Vagina (tissue), 2 donors: ENCODE results near the gene SLC2A10. TPM values are rescaled to one million over a fixed set of nuclear protein-coding genes. Genes with fewer than 3 reads are reported as not detected.
A peak's percentile ranks its signal among the peaks of the same experiment; 100 is the strongest.
"Not testable (repeated sequence)": the region's sequence is repeated elsewhere in the genome, so short reads cannot be mapped to it uniquely, and the experiment has no call there.

ENCODE experiments used
- DNase-seq, 2 donors: peaks; one replicate each; pipeline ENCODE4 v3.0.0-alpha.2; 2017; ENCODE audit errors: extremely low spot score in 2 of 2
- H3K27ac ChIP-seq: fragments of 200-600 bp; sonication (generic); one replicate; pipeline ENCODE4 v1.5.1; 2019
- H3K27me3 ChIP-seq: fragments of 200-600 bp; sonication (generic); one replicate; pipeline ENCODE4 v1.5.1; 2019
- H3K36me3 ChIP-seq, 2 donors: fragments of 200-600 bp; sonication (generic); one replicate each; pipeline ENCODE4 v1.5.1; 2017 to 2019
- H3K4me1 ChIP-seq: fragments of 200-600 bp; sonication (generic); one replicate; pipeline ENCODE4 v1.5.1; 2019
- H3K4me3 ChIP-seq, 2 donors: fragments of 200-600 bp; sonication (generic); 1 replicate in 1 of 2; 2 replicates in 1 of 2; pipeline ENCODE4 v1.5.1; 2016 to 2019
- H3K9me3 ChIP-seq: fragments of 200-600 bp; sonication (generic); one replicate; pipeline ENCODE4 v1.5.1; 2019
- POLR2A ChIP-seq, 2 donors: fragments of 450-650 bp; IDR thresholded peaks; one replicate each; pipeline ENCODE4 v1.6.1; 2017; ENCODE audit warnings: antibody characterized with exemption in 2 of 2, mild to moderate bottlenecking in 2 of 2, moderate library complexity in 2 of 2
- POLR2AphosphoS5 ChIP-seq, 2 donors: sonication (generic); formaldehyde crosslinking; IDR thresholded peaks; one replicate each; pipeline ENCODE4 v1.9.0; 2017; ENCODE audit warnings: antibody characterized with exemption in 2 of 2, mild to moderate bottlenecking in 2 of 2, low read depth in 1 of 2; ENCODE audit not compliant: insufficient read depth in 1 of 2
- intact Hi-C: fragments of 100-400 bp; cut with DNase I; formaldehyde crosslinking; loops from one replicate; pipeline ENCODE4 v1.15.1; 2023
- total RNA-seq: library from RNA; depleted of rRNA; stranded (reverse); fragments of >200 nt; gene quantifications from one replicate; pipeline ENCODE4 v1.2.3, GENCODE V29; 2016
- TF ChIP-seq, protein P1 (sequence below), 3 experiments: fragments of 450-650 bp in 2 of 3; fragments of 200-600 bp in 1 of 3; sonication (generic) in 1 of 3; IDR thresholded peaks; one replicate each; pipeline ENCODE4 v1.5.1; 2017 to 2019; ENCODE audit warnings: antibody characterized with exemption in 3 of 3, mild to moderate bottlenecking in 2 of 3, moderate library complexity in 2 of 3

SLC2A10 gene
- total RNA-seq, 1 donor from 2014 or later: 21.6 TPM

DNA sequence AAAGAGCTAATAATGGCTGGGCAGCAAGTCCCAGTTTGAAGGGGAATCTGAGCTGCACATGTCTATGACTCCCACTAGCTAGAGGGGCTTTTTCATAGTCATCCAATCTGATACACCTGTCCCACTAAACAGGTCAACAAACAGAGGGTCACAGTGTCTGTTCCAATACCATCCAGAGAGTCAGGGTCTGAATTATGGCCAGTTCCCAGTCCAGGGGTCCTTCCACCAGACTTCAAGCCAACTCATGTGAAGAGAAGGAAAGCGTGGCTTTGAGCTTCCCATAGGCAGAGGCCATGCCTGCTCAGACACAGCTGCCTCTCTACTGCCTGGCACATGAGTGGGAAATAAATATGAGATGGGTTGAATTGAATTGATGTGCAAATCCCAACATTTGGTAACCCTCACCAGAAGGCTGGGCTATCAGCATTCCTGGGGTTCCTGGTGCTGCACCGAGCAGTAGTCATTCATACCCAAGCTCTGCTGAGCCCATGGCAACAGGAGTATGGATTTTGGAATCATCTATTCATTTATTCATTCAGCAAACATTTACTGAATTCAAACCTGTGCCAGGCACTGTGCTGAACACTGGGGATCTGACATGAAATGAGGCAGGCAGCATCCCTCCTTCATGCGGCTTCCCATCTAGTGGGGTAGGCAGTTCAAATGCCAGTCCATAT is 37.4 kb upstream of the SLC2A10 start:
- Histone ChIP-seq H3K4me1 (no peaks in the 10 kb centered on the region), H3K9me3 (no peaks in the 10 kb centered on the region), H3K36me3 (no peaks in the 10 kb centered on the region), H3K27ac (no peak overlapping the region), H3K4me3 (no peak overlapping the region), H3K27me3 (no peaks in the 10 kb centered on the region)
- intact Hi-C loops: no loop called here
- DNase-seq: no peak
- TF ChIP-seq, protein P1, sequence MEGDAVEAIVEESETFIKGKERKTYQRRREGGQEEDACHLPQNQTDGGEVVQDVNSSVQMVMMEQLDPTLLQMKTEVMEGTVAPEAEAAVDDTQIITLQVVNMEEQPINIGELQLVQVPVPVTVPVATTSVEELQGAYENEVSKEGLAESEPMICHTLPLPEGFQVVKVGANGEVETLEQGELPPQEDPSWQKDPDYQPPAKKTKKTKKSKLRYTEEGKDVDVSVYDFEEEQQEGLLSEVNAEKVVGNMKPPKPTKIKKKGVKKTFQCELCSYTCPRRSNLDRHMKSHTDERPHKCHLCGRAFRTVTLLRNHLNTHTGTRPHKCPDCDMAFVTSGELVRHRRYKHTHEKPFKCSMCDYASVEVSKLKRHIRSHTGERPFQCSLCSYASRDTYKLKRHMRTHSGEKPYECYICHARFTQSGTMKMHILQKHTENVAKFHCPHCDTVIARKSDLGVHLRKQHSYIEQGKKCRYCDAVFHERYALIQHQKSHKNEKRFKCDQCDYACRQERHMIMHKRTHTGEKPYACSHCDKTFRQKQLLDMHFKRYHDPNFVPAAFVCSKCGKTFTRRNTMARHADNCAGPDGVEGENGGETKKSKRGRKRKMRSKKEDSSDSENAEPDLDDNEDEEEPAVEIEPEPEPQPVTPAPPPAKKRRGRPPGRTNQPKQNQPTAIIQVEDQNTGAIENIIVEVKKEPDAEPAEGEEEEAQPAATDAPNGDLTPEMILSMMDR (IDR thresholded peaks at IDR 0.05): no peak
- TF ChIP-seq POLR2A (IDR thresholded peaks at IDR 0.05) (no peak), POLR2AphosphoS5 (IDR thresholded peaks at IDR 0.05; ENCODE audit: insufficient read depth in 1 of 2, low read depth in 1 of 2) (no peak)

DNA sequence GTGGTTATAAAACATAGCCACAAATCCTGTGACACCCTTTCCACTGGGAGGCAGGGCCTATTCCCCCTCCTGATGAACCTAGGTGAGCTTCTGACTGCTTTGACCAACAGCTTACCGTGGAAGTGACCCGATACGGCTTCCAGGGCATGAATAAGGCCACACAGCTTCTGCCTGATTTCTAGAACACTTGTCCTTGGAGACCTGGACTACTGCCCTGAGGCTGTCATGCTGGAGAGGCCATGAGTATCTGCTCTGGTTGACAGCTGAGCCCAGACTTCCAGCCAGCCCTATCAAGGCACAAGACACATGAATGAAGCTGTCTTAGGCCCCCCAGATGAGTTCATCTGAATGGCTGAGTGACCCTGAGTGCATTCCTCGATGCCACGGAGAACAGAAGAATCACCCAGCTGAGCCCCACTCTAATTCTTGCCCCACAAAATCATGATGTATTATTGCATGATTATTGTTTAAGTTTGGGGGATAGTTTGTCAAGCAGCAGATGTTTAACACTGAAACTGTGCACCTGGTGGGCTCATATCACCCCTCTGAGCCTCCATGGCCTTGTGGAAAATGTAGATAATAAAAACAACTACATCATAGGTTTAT is 36.8 kb upstream of the SLC2A10 start:
- no peaks in the 10 kb centered on the region for H3K36me3 ChIP-seq
- TF ChIP-seq POLR2AphosphoS5 (IDR thresholded peaks at IDR 0.05; ENCODE audit: insufficient read depth in 1 of 2, low read depth in 1 of 2) (no peak), POLR2A (IDR thresholded peaks at IDR 0.05) (no peak)
- TF ChIP-seq, protein P1 (IDR thresholded peaks at IDR 0.05): no peak
- no peaks in the 10 kb centered on the region for H3K9me3 ChIP-seq
- no peak overlapping the region for H3K4me3 ChIP-seq
- H3K4me1 ChIP-seq: no peaks in the 10 kb centered on the region
- intact Hi-C loops: no loop called here
- no peaks in the 10 kb centered on the region for H3K27me3 ChIP-seq
- no peak overlapping the region for H3K27ac ChIP-seq
- DNase-seq: peak in 1 of 2 donors; percentile 37

DNA sequence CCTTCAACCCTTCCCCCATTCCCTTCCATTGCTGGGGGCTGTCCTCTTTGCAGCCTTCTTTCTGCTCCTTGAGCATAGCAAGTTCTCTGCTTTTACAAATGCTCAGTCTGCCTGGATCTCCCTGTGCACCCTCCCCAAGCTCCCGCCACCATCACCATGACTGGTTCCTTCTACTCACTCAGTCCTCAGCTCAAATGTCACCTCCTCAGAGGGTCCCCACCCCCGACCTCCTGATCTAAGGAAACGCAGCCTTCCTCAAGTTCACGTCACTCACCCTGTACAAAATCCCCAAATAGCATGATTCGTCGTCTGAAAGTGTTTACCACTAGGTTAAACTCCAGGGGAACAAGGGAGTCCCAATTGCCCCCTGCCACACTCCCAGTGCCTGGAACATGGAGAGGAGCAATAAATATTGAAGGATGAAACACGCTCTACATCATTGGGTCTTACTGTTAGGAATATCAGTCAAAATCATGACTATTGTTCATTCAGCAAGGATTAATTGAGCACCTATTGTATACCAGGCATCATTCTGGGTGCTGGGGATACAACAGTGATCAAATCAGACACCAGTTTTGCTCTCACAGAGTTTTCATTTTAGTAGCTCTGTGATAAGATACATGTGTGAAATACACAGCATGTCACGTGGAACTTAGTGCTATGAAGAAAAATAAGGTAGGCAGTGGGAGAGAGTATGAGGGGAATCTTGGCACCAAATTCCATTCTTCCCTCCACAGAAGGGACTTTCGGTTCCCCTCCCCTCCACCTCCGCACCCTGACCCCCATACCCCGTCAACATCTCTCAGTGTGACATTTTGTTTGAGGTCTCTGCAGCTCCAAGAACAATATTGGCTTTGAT is 35.8 kb upstream of the SLC2A10 start:
- no peak for DNase-seq
- Histone ChIP-seq H3K27me3 (no peaks in the 10 kb centered on the region), H3K27ac (no peak overlapping the region), H3K36me3 (no peaks in the 10 kb centered on the region), H3K4me1 (no peaks in the 10 kb centered on the region), H3K4me3 (no peak overlapping the region), H3K9me3 (no peaks in the 10 kb centered on the region)
- no peak for TF ChIP-seq POLR2AphosphoS5 (IDR thresholded peaks at IDR 0.05; ENCODE audit: insufficient read depth in 1 of 2, low read depth in 1 of 2)
- TF ChIP-seq, protein P1 (IDR thresholded peaks at IDR 0.05): no peak
- no peak for TF ChIP-seq POLR2A (IDR thresholded peaks at IDR 0.05)
- intact Hi-C loops: no loop called here

DNA sequence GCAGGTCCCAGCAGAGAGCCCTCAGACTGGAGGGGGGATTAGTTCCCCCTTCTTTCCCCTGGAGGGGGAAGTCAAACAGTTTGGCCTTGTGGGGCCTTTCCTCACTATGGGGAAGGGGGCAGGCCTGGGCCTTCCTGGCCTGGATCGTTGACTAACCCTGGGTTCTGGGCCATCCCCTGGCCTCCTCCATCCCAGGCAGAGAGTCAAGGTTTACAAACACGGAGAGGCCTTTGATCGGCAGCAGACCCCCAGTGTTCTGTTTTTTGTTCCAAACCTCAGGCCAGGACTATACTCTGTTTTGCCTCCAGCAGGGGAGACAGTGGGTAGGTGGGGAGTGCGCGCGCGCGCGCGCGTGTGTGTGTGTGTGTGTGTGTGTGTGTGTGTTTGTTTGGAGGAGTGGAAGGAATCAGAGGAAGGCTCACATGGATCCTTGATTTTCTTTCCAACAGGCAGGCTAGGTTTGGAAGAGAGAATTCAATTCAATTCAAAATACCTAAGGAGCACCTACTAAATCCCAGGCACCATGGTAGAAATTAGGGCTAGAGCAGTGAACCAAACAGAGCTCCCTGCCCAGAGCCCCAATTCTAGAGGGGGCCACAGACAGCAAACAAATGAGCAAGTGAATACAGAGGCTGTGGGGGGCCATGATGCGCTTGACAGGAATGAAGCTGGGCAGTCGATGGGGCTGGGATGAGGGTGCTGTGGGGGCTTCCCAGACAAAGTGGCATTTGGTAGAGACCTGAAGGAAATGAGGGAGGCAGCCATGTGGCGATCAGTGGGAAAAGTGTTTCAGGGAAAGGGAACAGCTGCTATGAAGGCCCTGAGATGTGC is 35.0 kb upstream of the SLC2A10 start:
- H3K4me3 ChIP-seq: no peak overlapping the region
- no peak overlapping the region for H3K27ac ChIP-seq
- intact Hi-C loops: no loop called here
- no peaks in the 10 kb centered on the region for H3K9me3 ChIP-seq
- H3K36me3 ChIP-seq: no peaks in the 10 kb centered on the region
- no peaks in the 10 kb centered on the region for H3K27me3 ChIP-seq
- TF ChIP-seq, protein P1 (IDR thresholded peaks at IDR 0.05): no peak
- no peak for TF ChIP-seq POLR2A (IDR thresholded peaks at IDR 0.05)
- no peak for TF ChIP-seq POLR2AphosphoS5 (IDR thresholded peaks at IDR 0.05; ENCODE audit: insufficient read depth in 1 of 2, low read depth in 1 of 2)
- peak in 1 of 2 donors; percentile 77 for DNase-seq
- H3K4me1 ChIP-seq: no peaks in the 10 kb centered on the region

DNA sequence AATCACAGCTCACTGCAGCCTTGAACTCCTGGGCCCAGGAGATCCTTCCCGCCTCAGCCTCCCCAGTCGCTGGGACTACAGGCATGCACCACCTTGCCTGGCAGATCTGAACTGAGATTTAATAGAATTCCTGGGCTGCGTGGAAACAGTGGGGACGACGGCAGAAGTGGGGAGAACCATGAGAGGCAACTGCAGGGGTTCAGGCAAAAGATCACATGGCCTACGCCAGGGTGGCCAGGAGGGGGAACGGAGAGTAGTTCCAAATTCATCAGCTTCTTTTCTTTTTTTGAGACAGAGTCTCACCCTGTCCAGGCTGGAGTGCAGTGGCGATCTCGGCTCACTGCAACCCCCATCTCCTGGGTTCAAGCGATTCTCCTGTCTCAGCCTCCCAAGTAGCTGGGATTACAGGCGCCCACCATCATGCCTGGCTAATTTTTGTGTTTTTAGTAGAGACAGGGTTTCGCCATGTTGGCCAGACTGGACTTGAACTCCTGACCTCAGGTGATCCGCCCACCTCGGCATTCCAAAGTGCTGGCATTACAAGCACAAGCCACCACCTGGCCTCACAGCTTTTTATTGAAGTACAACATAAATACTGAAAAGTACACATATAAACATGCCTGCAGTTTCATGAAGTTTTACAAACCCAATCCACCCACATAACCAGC is 32.7 kb upstream of the SLC2A10 start:
- H3K9me3 ChIP-seq, H3K27me3 ChIP-seq, DNase-seq, intact Hi-C loops, H3K36me3 ChIP-seq, H3K4me1 ChIP-seq, H3K27ac ChIP-seq, H3K4me3 ChIP-seq: not testable (repeated sequence)
